GM19025 (cell line): Measurements from ENCODE around the gene FAM53A.
"Not testable (repeated sequence)": the region's sequence is repeated elsewhere in the genome, so short reads cannot be mapped to it uniquely, and the experiment has no call there.

Experiments used
- ATAC-seq: cut with Tn5 transposase; IDR thresholded peaks from one replicate; pipeline ENCODE4 v1.9.1; 2021; ENCODE audit warnings: mild to moderate bottlenecking, low read depth, moderate library complexity; ENCODE audit not compliant: unreplicated experiment

Gene FAM53A

DNA sequence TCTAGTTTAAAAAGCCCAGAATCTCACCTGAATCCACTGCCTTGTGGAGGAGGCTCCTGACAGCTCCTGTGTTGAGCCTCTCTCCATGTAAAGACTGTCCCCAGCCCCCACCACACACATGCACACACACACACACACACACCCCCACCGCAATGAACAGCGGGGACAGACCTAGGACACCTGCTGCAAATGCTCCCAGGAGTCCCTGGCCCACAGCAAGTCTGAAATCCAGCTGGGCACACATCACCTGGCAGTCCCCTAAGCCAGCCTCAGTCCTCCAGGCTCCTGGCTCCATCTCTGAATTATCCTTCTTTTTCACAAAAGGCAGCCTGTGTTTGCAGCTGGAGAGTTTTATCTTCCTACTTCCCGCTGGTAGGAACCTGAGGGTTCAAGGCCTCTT is 6.6 kb upstream of the FAM53A start:
- ATAC-seq, result no peak

GRCh38 chr4:1686440-1687036 is 2.4 kb upstream of the FAM53A start:
- no peak for ATAC-seq

- ATAC-seq, result no peak
These were observed 1.4 kb upstream of the FAM53A start for GRCh38 chr4:1685235-1686150.

DNA sequence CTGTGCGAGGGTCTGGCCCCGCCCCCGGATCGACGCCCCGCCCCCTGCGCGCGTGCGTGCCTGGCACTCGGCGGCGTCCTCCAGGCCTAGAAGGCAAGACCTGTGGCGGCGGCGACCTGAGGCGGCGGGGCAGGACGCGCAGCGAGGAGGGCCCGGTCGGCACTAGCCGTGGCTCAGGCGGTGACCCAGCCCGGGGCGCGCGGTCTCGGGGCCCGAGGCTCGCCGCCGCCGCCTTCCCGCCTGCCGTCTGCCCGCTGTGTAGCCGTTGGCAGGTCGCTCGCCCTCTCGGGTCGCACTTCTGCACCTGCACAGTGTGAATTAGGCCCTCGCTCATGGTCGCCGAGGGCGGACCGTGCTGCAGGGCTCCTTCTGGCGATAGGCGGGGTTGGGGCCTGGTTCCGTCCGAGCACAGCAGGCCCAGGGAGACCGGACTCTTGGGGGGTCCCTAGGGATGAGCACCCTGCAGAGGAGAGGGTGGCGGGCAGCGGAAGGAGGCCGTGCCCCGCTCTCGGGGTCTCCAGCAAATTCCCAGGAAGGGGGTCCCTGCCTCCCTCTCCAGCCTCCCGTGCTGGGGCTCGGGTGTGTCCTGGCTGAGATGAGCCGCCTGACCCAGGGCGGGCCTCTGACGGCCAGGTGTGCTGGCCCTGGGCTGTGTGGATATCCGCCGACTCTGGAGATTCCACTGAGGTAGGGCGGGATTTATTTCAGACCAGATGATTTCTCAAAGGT is 557 bp upstream of the FAM53A start:
- no peak for ATAC-seq

DNA sequence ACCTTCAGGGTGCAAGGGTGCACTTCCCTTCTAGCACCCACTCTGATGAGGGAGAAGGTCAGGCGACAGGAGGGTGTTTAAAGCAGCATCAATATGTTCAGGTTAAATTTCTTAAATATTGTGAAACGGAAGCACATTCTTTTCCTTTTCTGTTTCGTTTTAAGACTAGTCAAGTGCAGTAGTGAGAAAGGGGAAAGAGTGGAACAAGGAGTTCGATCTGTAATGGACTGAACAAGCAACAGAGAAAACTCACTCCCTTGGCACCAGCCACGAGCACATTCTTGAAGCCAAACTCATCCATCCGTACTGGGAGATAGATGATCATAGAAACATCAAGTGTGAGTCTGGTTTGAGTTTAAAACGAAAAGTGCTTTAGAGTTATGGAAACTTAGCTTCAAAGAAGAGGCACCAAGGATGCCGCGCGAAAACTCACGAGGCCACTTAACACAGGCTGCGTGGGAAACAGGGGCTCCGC is 815 bp downstream of the FAM53A start:
- no peak for ATAC-seq

DNA sequence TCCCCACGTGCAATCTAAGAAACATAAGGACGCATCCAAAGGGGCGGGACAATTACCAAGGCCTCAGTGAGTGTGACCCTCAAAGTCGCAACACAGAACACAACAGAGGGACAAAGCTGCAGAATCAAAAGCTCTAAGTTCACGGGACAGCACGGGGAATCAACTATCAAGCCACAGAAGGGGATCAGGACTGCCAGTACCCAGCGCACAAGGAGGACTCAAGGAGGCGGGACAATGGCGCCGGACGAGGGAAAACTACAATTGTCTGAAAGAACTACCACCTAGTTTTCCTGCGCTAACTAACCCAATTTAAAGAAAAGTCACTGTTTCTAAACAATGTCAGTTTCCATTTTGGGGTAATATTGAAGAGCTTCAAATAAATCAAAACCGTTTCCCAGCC is 1.3 kb downstream of the FAM53A start:
- ATAC-seq, result no peak

DNA sequence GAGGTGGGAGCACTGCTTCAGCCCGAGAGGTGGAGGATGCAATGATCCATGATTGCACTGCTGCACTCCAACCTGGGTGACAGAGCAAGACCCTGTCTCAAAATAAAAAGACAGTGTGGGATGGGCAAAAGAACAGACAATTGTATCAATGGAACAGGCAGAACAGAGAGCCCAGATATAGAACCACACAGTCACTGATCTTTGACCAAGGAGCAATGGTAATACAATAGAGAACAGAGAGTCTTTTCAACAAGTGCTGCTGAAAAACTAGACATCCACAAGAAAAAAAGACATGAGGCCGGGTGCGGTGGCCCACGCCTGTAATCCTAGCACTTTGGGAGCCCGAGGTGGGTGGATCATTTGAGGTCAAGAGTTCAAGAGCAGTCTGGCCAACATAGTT is 5.9 kb downstream of the FAM53A start:
- no peak for ATAC-seq

DNA sequence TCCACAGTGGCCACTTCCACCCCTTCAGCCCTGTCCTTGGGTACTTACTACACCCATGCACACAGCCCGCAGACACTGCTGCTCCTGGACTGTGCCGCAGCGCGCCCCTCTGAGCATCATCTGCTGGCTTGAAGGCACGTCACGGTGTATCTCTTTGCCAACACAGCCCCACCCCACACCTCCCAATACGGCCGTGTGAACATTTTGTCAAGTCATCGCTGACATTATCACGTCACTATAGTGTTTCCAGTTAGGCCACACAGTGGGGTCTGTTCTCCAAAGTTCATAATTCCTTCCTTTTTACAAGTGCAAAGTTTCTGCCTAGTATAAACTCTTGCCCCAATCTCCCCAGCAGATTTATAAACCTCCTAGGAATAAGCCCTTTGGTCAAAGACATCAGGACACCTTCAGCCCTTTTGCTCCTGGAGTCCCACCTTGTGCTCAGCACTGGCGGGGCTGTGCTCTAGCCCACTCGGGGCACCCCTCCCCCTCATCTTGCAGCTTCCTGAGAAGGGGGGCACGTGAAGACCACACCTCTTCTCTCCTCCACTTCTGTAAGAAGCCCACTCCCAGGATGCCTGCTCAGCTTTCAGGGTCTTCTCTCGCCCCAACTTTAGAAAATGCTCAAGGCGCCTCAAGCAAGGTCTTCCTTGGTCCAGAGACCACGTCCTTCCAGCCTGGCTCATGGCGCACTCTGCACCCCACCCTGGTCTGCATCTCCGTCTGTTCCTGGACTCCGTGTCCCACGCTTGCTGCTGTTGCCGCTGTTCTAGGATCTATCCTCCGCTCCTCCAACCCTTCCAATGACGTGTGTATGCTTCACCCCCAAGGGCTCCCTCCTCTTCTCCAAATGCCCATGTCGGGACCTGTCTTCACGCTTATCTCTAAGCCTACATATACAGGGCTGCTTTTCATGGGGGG is 7.2 kb downstream of the FAM53A start:
- no peak for ATAC-seq

- no peak for ATAC-seq
These were observed 8.3 kb downstream of the FAM53A start for GRCh38 chr4:1675802-1676137.

- no peak for ATAC-seq
These were observed 8.8 kb downstream of the FAM53A start for GRCh38 chr4:1675136-1675801.

DNA sequence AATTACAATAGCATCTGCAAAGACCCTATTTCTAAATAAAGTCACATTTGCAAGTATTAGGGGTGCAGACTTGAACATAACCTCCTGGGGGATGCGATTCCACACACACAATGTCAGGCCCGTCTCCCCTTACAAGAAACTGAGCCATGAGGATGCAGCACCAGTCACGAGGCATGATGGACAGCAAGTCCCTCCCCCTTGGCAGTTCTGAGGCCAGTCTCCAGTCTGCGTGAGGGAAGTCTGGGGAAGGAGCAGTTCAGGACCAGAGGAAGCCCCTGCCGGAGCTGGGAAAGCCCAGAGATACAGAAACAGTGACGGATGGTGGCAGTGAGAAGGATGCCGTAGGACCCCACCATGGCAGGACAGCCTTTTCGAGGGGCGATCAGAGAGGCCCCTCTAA is 9.4 kb downstream of the FAM53A start:
- ATAC-seq, result no peak

DNA sequence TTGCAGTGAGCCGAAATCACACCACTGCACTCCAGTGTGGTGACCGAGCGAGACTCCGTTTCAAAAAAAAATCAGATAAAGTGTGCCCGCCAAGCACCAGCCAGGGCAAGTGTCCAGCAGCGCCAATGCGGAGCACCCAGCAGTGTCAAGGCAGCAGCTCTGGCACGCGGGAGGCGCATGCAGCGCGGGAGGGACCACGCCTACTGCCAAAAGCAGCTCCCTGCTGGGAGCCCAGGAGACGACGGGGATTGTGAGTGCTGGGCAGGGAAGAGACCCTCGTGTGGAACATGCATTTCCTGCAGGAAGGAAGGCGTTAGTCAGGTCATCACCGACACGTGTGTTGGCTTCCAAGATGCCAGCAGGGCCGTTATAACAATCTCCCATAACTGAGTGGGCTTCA is 10.4 kb downstream of the FAM53A start:
- ATAC-seq, result no peak

DNA sequence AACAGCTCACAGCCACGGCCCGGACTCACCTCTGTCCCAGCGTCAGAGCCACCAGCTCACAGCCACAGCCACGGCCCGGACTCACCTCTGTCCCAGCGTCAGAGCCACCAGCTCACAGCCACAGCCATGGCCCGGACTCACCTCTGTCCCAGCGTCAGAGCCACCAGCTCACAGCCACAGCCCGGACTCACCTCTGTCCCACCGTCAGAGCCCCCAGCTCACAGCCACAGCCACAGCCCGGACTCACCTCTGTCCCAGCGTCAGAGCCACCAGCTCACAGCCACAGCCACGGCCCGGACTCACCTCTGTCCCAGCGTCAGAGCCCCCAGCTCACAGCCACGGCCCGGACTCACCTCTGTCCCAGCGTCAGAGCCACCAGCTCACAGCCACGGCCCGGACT is 13.1 kb downstream of the FAM53A start:
- ATAC-seq, result not testable (repeated sequence)

DNA sequence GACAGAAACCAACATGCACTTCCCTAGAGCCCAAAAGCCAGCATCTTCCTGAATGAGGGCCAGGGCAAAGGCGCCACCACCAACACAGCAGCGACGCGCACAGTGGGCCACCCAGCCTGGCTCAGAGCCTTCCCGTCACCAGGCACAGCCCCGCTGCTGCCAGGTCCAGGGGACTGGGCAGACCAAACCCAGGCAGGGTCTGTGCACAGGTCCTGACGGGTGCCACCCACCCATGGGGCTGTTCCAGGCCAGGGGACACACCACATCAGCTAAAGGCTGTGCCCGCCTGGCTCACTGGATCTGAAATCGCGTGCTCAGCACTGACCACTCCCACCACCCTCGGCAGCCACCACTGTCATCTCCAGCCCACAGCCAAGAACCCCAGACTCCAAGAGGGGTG is 13.8 kb downstream of the FAM53A start:
- ATAC-seq, result no peak

- no peak for ATAC-seq
These were observed 14.3 kb downstream of the FAM53A start for GRCh38 chr4:1669850-1670249.

DNA sequence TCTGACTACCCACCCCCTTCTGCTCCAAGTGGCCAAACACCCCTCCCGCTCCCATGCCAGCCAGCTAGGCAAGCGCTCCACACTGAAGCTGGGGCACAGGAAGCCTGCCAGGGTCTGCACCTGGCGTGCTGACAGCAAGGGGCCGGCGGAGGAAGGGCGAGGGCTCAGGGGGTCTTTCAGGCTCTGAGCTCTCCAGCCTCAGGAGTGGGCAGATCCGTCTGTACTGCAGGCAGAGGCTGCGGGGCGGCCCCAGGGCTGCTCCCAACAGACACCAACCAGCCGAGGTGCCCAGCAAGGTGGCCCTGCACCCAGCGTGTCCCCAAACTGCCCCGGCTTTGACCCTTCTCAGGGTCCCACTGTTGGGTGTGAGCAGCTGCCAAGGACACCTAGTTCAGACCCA is 14.8 kb downstream of the FAM53A start:
- ATAC-seq, result no peak

GRCh38 chr4:1668488-1668840 is 15.6 kb downstream of the FAM53A start:
- ATAC-seq, result no peak

DNA sequence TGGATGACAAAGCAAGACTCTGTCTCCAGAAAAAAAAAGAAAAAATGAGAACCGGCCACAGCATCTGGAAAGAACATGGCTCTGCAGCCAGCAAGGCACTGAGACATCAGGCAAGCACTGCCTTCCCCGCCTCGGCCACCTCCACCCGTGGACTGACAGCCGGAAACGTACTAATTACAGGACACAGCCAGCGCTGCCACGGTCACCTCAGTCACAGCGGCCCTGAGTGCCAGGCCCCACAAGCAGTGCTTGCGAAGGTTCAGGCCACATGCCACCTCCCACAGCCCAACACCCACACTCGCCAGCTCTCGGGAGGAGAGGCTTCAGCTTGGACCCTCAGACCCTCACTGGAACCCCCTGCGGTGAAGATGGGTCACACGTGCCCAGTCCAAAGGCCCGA is 16.8 kb downstream of the FAM53A start:
- ATAC-seq, result no peak

DNA sequence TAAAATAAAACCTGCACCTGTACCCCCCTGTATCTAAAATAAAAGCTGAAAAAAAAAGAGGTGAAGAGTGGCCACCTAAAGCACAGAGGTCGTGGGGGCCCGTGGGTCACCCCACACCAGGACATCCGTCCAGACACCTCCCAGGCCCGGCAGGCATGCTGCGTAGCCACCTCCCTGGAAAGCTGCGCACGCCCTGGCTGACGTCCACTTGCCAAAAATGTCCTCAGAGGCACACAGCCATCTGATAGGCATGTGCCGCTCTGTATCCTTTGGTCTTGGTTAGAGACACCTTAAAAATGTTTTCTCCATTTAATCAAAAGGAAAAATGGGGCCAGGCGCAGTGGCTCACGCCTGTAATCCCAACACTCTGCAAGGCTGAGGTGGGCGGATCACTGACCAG is 17.7 kb downstream of the FAM53A start:
- no peak for ATAC-seq

DNA sequence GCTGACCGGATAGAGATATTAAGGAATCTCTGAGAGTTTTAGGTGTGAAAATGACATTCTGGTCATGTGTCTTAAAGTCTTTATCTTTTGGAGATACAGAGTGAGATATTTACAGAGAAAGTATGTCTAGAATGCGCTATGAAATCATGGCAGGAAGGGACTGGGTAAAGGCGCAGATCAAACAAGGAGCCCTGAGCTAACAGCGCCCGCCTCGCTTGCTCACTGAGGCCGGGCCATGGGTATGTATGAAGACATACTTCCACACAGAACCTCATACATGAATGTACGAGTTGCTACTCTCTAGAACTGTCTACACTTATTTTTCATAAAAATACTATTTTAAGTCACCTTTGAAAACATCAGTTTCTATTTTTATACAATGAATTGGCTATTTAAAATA is 20.0 kb downstream of the FAM53A start:
- ATAC-seq, result no peak
